HFF-Myc (cell line): ENCODE data around the gene WDR54.
"Not testable (repeated sequence)": the region's sequence is repeated elsewhere in the genome, so short reads cannot be mapped to it uniquely, and the experiment has no call there.

Experiments
- DNase-seq: peaks from one replicate; pipeline ENCODE4 v3.0.0-alpha.2; 2011; ENCODE audit warnings: low read depth; ENCODE audit errors: extremely low read depth
- H3K4me3 ChIP-seq: replicated peaks from 2 replicates; pipeline ENCODE4 v1.5.1; 2011; ENCODE audit warnings: low read depth, mild to moderate bottlenecking, control low read depth, low read length
- CTCF ChIP-seq: IDR thresholded peaks from 2 replicates; pipeline ENCODE4 v1.5.1; 2012; ENCODE audit warnings: mild to moderate bottlenecking, low read depth, low read length, control low read depth; ENCODE audit errors: missing control alignments

WDR54 gene

GRCh38 chr2:74441690-74442482 is 20.4 kb downstream of the WDR54 start, which contains the start of gene RTKN:
Gene RTKN, minus strand, starts transcription at chr2:74441937. Its CDS starts 121 bp downstream, at chr2:74441816.
- no peak for DNase-seq
- no peak for TF ChIP-seq CTCF
- H3K4me3 ChIP-seq, result peak within 1 kb of the TSS; percentile 59

GRCh38 chr2:74442483-74443297 is 21.2 kb downstream of the WDR54 start:
- not testable (repeated sequence) for H3K4me3 ChIP-seq, DNase-seq

GRCh38 chr2:74444498-74445318 is 23.2 kb downstream of the WDR54 start:
- no peak for TF ChIP-seq CTCF
- H3K4me3 ChIP-seq, result no peak overlapping the region
- no peak for DNase-seq

GRCh38 chr2:74447230-74447999 is 25.9 kb downstream of the WDR54 start:
- no peak for DNase-seq
- no peak for TF ChIP-seq CTCF
- H3K4me3 ChIP-seq, result no peak overlapping the region

- DNase-seq, result no peak
- H3K4me3 ChIP-seq, result no peak overlapping the region
- no peak for TF ChIP-seq CTCF
Observed at GRCh38 chr2:74448771-74449170, 27.2 kb downstream of the WDR54 start.

- no peak overlapping the region for H3K4me3 ChIP-seq
- no peak for DNase-seq
- no peak for TF ChIP-seq CTCF
Observed at GRCh38 chr2:74450570-74451190, 29.1 kb downstream of the WDR54 start.
